PC-9 (cell line): ENCODE results near the gene MAVS.

Experiments
- CTCF ChIP-seq: fragments of 200-600 bp; sonication (generic); conservative IDR thresholded peaks from 2 replicates; pipeline ENCODE4 v1.6.1; 2017; ENCODE audit warnings: mixed run types, antibody characterized with exemption, mild to moderate bottlenecking, moderate library complexity
- EZH2 ChIP-seq: fragments of 200-600 bp; sonication (generic); IDR thresholded peaks from 2 replicates; pipeline ENCODE4 v1.8.0; 2017; ENCODE audit warnings: antibody characterized with exemption, low read depth

DNA sequence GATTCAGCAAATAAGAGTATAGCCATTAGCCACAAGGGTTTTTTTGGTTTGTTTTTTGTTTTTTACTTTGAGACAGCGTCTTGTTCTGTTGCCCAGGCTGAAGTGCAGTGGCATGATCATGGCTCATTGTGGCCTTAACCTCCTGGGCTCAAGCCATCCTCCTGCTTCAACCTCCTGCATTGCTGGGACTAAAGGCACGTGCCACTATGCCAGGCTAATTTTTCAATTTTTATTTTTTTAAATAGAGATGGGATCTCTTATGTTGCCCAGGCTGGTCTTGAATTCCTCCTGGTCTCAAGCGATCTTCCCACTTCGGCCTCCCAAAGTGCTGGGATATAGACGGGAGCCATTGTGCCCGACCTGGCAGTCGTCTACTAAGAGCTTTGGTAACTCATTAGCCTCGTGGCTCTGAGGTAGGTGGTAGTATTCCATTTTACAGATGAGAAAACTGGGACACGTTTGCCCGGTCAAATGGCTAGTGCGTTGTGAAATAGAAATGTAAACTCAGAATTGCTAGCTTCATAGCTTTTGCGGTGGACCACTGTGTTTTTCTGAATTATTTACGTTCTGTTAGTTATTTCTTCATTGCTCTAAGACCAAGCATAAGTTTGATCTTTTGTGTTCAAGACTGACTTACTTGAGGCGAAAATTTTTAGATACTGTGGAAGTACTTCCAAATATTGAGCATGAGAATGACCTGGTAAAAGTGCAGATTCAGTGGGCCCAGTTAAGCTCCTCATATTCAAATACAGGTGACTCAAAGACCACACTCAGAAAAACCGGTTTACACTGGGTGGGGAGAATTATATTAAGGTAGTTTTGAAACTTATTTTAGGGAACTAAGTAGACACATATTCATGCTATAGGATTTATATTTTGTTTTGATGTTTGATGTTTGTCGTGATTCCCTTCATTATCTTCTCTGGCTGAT lies 44.6 kb downstream of the MAVS start:
- TF ChIP-seq CTCF (no peak), EZH2 (no peak)
